ENCODE data around the gene GAL3ST1. TPM values are rescaled to one million over a fixed set of nuclear protein-coding genes. Genes with fewer than 3 reads are reported as not detected.

The GAL3ST1 gene, protein sequence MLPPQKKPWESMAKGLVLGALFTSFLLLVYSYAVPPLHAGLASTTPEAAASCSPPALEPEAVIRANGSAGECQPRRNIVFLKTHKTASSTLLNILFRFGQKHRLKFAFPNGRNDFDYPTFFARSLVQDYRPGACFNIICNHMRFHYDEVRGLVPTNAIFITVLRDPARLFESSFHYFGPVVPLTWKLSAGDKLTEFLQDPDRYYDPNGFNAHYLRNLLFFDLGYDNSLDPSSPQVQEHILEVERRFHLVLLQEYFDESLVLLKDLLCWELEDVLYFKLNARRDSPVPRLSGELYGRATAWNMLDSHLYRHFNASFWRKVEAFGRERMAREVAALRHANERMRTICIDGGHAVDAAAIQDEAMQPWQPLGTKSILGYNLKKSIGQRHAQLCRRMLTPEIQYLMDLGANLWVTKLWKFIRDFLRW
- total RNA-seq = 5.7 and 22.3 TPM in 2 replicates

DNA sequence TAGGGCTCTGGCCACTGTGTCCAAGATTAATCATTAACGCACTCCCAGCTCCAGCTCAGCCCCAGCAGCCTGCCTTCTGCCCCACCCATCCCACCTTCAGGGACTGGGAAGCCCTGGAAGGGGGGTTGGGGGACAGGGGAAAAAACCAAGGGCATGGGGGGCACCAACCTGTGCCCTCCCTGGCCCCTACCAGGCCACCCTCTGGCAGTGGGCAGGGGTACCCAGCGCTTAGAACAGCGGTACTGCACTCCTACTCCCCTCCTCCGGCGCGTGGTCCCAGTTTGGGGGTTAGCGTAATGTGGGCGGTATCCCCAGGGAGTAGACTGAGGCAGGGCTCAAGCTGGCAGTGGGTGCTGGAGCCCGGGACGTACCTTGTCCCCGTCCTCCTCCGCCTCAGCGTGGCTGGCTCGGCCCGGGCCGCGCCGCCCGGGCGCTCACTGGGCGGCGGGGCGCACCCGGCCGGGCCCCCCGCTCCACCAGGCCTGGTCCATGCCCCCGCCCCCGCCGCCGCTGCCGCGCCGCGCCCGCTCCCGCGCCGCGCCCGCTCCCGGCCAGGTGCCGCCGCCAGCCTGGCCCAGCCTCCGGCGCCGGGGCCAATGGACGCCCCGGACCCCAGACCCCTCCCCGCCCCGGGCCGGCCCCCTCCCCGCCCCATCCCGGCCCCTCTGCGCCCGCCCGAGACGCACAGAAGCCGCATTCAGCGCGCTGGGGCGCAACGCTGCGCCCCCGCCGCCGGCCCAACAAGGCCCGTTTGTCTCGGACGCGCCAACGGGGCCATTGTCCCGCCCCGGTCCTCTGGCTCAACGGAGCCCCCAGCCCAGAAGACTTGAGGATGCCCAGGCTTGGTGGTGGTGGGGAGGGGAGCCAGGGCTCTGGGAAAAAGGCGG is at the start of gene GAL3ST1:
TSS of gene GAL3ST1 (minus strand) at position 571 of the 887 bp plus-strand sequence. CDS start 17,273 bp downstream, outside the sequence.

DNA sequence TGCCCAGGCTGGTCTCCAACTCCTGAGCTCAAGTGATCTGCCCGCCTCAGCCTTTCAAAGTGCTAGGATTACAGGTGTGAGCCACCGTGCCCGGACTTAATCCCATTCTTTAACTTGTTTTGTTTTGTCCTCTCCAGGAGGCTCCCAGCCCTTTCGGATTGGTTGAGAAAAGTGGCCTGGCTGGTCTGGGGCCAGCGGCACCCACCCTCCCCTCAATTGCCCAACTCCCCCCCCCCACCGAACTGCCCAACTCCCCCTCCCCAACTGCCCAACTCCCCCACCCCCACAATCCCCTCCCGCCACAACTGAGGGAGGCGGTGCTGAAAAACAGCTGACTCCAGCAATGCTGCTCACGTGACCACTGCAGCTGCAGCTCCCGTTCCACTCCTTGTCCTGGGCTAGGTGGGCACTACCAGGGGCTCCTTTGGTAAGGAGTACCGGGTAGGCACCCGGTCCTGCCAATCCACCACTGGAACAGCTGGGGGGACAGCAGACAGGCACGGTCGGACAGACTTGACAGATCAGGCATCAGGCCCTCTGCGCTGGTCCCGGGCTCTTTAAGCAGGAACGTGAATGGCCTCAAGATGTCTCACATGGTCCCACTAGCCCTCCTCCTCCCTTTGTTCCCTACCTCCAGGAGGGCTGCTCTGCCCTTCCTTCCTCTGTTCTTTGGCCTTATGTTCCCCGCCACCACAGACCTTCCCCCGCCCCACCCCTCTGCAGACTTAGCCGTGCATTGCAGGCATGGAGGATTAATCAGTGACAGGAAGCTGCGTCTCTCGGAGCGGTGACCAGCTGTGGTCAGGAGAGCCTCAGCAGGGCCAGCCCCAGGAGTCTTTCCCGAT is 32.2 kb upstream of the GAL3ST1 start, which contains the start of gene TCN2:
TSS of gene TCN2 (plus strand) at position 720 of the 845 bp plus-strand sequence. CDS start 158 bp downstream, outside the sequence.

DNA sequence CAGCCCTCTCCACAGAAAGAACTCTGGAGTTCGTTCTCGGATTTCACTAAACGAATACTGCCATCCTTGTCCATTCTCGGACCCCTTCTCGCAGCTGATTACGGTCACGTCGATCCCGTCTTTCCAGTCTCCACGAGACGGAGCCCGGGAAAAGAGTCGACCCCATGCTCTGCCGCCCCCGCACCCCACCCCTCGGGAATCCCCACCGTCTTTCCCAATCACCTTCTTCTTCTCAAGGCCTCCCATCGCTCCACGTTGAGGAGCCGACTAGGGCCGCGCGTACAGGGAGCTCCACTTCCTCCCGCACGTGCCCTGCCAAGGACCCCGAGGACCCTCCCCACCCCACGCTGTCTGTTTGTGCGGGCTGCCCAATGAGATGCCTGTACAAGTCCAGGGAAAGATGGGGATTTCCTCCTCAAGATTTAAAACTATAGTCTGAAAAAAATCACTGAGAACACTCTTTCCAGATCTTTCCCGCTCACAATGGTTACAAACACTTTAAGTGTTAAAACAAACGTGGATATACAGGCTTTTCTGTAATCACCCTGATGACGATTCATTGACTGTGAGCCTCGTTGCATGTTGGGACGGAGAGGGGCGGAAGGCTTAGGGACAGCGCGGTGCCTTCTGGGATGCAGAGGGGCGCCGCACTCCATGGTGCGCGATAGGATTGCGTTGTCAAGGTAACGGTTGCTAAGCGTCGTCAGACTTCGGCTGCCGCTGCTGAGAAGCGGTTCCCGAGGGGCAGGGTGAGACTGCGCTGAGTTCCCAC is 17.3 kb upstream of the GAL3ST1 start, which contains the start of gene PES1:
TSS of gene PES1 (minus strand) at position 323 of the 772 bp plus-strand sequence. CDS start at position 246, 77 bp downstream.

DNA sequence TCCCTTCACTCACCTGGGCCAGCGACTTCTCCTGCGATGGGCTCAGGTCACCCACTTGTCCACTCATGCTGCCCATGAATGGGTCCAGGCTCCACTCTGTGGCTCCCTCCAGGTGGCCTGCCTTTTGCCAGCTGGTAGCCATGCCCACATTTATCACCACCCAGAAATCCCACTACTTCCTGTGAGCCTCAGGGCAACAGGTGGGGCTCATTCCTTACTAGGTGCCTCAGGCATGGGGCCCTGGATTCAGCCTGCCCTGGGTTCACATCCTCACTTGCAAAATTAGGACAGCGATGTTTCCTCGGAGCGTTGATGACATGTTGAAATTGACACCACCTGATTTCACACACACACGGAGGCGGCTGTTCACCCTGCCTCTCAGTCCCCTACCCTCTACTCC is 27.8 kb downstream of the GAL3ST1 start, which contains the start of gene SEC14L6:
TSS of gene SEC14L6 (minus strand) at position 126 of the 400 bp plus-strand sequence. CDS start at position 67, 59 bp downstream.

Other genes starting within 250 kb of the GAL3ST1 start
- gene TBC1D10A, start 247.7 kb downstream of the GAL3ST1 start, total RNA-seq = 15.8 and 16.6 TPM in 2 replicates
- 49.6 and 50.7 TPM in 2 replicates for gene SF3A1, start 217.8 kb downstream of the GAL3ST1 start, total RNA-seq
- gene CCDC157, start 217.7 kb downstream of the GAL3ST1 start, total RNA-seq = 4.6 and 7.0 TPM in 2 replicates
- 17.3 and 25.2 TPM in 2 replicates for gene RNF215, start 187.3 kb downstream of the GAL3ST1 start, total RNA-seq
- 28.3 and 30.3 TPM in 2 replicates for gene SEC14L2, start 177.6 kb downstream of the GAL3ST1 start, total RNA-seq
- 15.5 and 75.1 TPM in 2 replicates for gene MTFP1, start 148.9 kb downstream of the GAL3ST1 start, total RNA-seq
- not detected in 2 replicates for gene SEC14L3, start 102.6 kb downstream of the GAL3ST1 start, total RNA-seq
- gene SEC14L4, start 69.0 kb downstream of the GAL3ST1 start, total RNA-seq = not detected in 2 replicates
- 4.7 and 8.1 TPM in 2 replicates for gene SEC14L6, start 27.9 kb downstream of the GAL3ST1 start, total RNA-seq
- gene PES1, start 17.2 kb upstream of the GAL3ST1 start, total RNA-seq = 55.5 and 80.2 TPM in 2 replicates
- gene TCN2, start 32.5 kb upstream of the GAL3ST1 start, total RNA-seq = 9.1 and 80.5 TPM in 2 replicates
- 12.2 and 14.8 TPM in 2 replicates for gene SLC35E4, start 61.1 kb upstream of the GAL3ST1 start, total RNA-seq
- 5.9 and 9.0 TPM in 2 replicates for gene DUSP18, start 93.2 kb upstream of the GAL3ST1 start, total RNA-seq
- gene OSBP2, start 120.2 kb upstream of the GAL3ST1 start, total RNA-seq = 2.0 and 4.8 TPM in 2 replicates